Brain microvascular endothelial cell (primary cell): ENCODE results near the gene FANK1.

Source experiments
- DNase-seq: peaks from one replicate; pipeline ENCODE4 v3.0.0-alpha.2; 2020
- H3K27ac ChIP-seq: fragments of 250-450 bp; sonication (Bioruptor Pico); 2 replicates; pipeline ENCODE4 v1.5.1; 2020; ENCODE audit warnings: mild to moderate bottlenecking, moderate library complexity
- H3K27me3 ChIP-seq: fragments of 250-450 bp; sonication (Bioruptor Pico); replicated peaks from 2 replicates; pipeline ENCODE4 v1.5.1; 2020; ENCODE audit warnings: mild to moderate bottlenecking
- H3K36me3 ChIP-seq: fragments of 250-450 bp; sonication (Bioruptor Pico); replicated peaks from 2 replicates; pipeline ENCODE4 v1.5.1; 2020; ENCODE audit warnings: mild to moderate bottlenecking
- H3K4me3 ChIP-seq: 2 replicates; pipeline ENCODE4 v1.5.1; 2011; ENCODE audit warnings: low read depth, mild to moderate bottlenecking, control low read depth, low read length, moderate library complexity
- in situ Hi-C: cut with HindIII; loops from 2 replicates; pipeline ENCODE4 v1.10.0; 2017; ENCODE audit warnings: low sequenced_read_pairs, low pct_ligation_motif_present
- TF ChIP-seq, protein P1 (sequence below): IDR thresholded peaks from 2 replicates; pipeline ENCODE4 v1.5.1; 2011; ENCODE audit warnings: low read depth, mild to moderate bottlenecking, moderate library complexity, low read length, control low read depth, inconsistent platforms; ENCODE audit errors: missing control alignments

FANK1 gene

DNA sequence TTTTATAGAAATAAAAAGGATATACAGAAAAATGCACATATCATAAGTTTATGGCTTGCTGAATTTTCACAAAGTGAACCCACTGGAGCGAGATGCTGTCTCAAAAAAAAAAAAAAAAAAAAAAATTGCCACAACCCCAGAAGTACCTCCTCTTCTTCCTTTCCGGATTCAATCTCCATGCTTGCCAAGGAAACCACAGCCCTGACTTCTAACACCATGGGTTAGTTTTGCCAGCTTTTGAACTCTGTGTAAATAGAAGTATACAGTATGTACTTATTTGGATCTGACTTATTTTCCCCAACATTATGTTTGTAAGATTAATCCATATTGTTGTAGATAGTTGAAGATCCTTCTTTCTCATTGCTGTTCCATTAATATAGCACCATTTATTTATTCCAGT is 40.0 kb downstream of the FANK1 start:
- TF ChIP-seq, protein P1, sequence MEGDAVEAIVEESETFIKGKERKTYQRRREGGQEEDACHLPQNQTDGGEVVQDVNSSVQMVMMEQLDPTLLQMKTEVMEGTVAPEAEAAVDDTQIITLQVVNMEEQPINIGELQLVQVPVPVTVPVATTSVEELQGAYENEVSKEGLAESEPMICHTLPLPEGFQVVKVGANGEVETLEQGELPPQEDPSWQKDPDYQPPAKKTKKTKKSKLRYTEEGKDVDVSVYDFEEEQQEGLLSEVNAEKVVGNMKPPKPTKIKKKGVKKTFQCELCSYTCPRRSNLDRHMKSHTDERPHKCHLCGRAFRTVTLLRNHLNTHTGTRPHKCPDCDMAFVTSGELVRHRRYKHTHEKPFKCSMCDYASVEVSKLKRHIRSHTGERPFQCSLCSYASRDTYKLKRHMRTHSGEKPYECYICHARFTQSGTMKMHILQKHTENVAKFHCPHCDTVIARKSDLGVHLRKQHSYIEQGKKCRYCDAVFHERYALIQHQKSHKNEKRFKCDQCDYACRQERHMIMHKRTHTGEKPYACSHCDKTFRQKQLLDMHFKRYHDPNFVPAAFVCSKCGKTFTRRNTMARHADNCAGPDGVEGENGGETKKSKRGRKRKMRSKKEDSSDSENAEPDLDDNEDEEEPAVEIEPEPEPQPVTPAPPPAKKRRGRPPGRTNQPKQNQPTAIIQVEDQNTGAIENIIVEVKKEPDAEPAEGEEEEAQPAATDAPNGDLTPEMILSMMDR: no peak
- Histone ChIP-seq H3K4me3 (no peak overlapping the region), H3K27ac (no peak overlapping the region), H3K27me3 (no peaks in the 10 kb centered on the region), H3K36me3 (no peaks in the 10 kb centered on the region)
- no peak for DNase-seq
- in situ Hi-C loops: no loop called here

DNA sequence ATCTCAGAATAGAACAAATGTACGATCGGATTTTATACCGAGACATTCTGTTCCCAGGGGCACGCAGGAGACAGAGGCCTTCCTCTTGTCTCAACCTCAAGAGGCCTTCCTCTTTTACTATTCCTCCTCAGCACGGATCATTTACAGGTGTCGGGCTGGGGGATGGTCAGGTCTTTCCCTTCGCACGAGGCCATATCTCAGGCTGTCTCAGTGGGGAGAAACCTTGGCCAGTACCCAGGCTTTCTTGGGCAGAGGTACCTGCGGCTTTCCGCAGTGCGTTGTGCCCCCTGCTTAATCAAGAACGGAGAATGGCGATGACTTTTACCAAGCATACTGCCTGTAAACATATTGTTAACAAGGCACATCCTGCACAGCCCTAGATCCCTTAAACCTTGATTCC is 44.2 kb downstream of the FANK1 start:
- in situ Hi-C loops: no loop called here
- no peak overlapping the region for H3K27ac ChIP-seq
- no peaks in the 10 kb centered on the region for H3K36me3 ChIP-seq
- no peak for DNase-seq
- TF ChIP-seq, protein P1: no peak
- H3K4me3 ChIP-seq: no peak overlapping the region
- H3K27me3 ChIP-seq: no peaks in the 10 kb centered on the region

DNA sequence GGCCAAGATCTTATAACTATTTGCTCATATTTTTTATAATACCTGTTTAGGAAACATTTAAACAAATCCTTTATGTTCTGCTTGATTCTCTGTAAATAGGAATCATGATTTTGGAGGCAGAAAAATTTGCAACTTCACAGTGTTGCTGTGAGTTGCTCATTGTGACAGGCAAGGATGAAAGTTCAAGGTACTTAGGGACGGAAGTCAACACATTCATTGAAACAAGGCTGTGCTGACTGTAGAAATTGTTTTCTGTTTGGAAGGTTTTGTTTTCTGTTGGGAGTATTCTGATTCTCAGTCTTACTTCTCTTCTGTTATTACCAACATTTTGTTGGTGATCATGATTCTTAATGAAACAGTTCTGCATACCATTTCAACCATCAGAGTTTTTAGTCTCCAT is 54.9 kb downstream of the FANK1 start:
- H3K27me3 ChIP-seq: no peaks in the 10 kb centered on the region
- no peak overlapping the region for H3K27ac ChIP-seq
- TF ChIP-seq, protein P1: no peak
- DNase-seq: no peak
- in situ Hi-C loops: no loop called here
- no peak overlapping the region for H3K4me3 ChIP-seq
- no peaks in the 10 kb centered on the region for H3K36me3 ChIP-seq

DNA sequence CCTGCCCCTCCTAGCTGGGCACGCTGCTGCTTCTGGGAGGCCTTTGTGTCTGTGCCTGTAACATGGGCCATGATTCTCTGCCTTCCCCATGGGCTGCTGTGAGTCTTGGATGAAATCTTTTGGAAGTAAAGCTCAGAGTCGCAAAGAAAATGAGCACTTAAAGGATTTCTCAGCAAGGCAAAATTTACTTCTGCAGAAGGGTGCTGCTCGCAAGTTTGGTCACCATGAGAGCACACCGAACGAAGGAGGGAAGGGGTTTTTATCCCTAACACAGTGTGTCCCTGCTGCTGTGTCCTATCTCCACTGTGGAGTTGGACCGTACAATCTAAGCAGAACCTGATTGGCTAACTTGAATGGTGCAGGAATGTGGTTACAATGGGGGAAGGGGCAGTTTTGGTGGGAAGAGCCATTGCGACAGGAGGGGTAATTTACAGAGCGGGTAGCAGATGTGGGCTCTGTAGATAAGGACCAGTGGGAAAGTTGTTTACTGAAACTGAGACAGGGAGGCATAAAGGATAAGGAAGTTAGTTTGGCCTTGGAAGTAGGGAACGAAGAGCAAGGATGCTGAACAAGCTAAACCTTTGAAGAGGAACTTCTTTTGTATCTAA is 57.5 kb downstream of the FANK1 start:
- in situ Hi-C loops: no loop called here
- Histone ChIP-seq H3K27ac (no peak overlapping the region), H3K36me3 (no peaks in the 10 kb centered on the region), H3K4me3 (no peak overlapping the region), H3K27me3 (no peaks in the 10 kb centered on the region)
- DNase-seq: no peak
- TF ChIP-seq, protein P1: no peak

DNA sequence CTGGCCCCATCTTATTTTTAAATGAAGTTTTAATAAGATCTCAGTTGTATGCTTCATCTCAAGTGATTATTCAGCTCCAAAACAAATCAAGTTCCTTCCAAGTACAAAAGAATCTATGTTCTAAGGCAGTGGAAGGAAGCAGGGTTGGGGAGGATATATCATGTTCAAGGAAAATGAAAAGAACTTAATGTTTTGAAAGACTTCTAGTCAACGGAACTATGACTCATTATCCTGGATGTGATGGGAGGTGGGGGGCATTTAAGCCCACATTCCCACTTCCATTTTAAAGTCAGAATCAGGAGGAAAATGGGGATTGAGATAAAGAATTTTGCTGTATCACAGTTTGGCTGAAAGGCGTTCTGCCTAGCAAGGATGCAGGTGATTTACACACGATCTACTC is 59.4 kb downstream of the FANK1 start:
- DNase-seq: no peak

More for the DNA sequence above, 59.4 kb downstream of the FANK1 start:
- in situ Hi-C loops: no loop called here
- TF ChIP-seq, protein P1: no peak
- no peaks in the 10 kb centered on the region for H3K27me3 ChIP-seq
- no peak overlapping the region for H3K4me3 ChIP-seq
- no peak overlapping the region for H3K27ac ChIP-seq
- no peaks in the 10 kb centered on the region for H3K36me3 ChIP-seq
